ENCODE data around the gene ZNF133. TPM values are rescaled to one million over a fixed set of nuclear protein-coding genes. Genes with fewer than 3 reads are reported as not detected.

The ZNF133 gene
- 12.4 and 14.1 TPM in 2 replicates for total RNA-seq (2014; rRNA removed; shearing (Covaris generic))

GRCh38 chr20:18287915-18288748 is at the start of gene ZNF133:
TSS of gene ZNF133 (plus strand) at chr20:18288527. CDS start at chr20:18305687, 17,160 bp downstream.

Small RNA genes within 50 kb of the gene (small RNA-seq; reads per million reads assigned to genes)
- not detected for gene RN7SL14P
- gene RNU2-56P = 4.0 reads per million, percentile 82 among the genes with 10 or more reads in this experiment

Other genes with a start within 250 kb of the ZNF133 start
- 0.37 and 0.72 TPM in 2 replicates for gene OVOL2, start 230.6 kb upstream of the ZNF133 start, total RNA-seq (2014; rRNA removed; shearing (Covaris generic))
- 12.8 and 14.7 TPM in 2 replicates for gene KAT14, start 150.7 kb upstream of the ZNF133 start, total RNA-seq (2014; rRNA removed; shearing (Covaris generic))
- 23.0 and 34.4 TPM in 2 replicates for gene PET117, start 150.7 kb upstream of the ZNF133 start, total RNA-seq (2014; rRNA removed; shearing (Covaris generic))
- 1.3 and 1.5 TPM in 2 replicates for gene DZANK1, start 178.5 kb downstream of the ZNF133 start, total RNA-seq (2014; rRNA removed; shearing (Covaris generic))
- gene POLR3F, start 178.9 kb downstream of the ZNF133 start, total RNA-seq (2014; rRNA removed; shearing (Covaris generic)) = 17.8 and 18.5 TPM in 2 replicates
- gene RBBP9, start 208.7 kb downstream of the ZNF133 start, total RNA-seq (2014; rRNA removed; shearing (Covaris generic)) = 11.5 and 11.9 TPM in 2 replicates
- 56.8 and 62.0 TPM in 2 replicates for gene SEC23B, start 219.4 kb downstream of the ZNF133 start, total RNA-seq (2014; rRNA removed; shearing (Covaris generic))